ENCODE measurements around the gene NAV2. TPM values are rescaled to one million over a fixed set of nuclear protein-coding genes. Genes with fewer than 3 reads are reported as not detected.

The NAV2 gene
- total RNA-seq, 2 donors from 2014 or later = 21.3 to 45.3 TPM

GRCh38 chr11:20088397-20089225 lies 376.0 kb downstream of the NAV2 start:
- no peaks in the 10 kb centered on the region for H3K4me1 ChIP-seq
- no peak for TF ChIP-seq CTCF (IDR thresholded peaks at IDR 0.05)
- no peak overlapping the region for H3K9ac ChIP-seq (ENCODE audit: low read depth in 2 of 2, low read length in 2 of 2)
- intact Hi-C loops (cut with DNase I) = no loop called here
- H3K9me3 ChIP-seq = no peaks in the 10 kb centered on the region
- H3K4me3 ChIP-seq = no peak overlapping the region
- DNase-seq = no peak
- no peaks in the 10 kb centered on the region for H3K27me3 ChIP-seq
- peaks cover 6% of the 10 kb centered on the region for H3K36me3 ChIP-seq
- no peak overlapping the region for H3K27ac ChIP-seq

DNA sequence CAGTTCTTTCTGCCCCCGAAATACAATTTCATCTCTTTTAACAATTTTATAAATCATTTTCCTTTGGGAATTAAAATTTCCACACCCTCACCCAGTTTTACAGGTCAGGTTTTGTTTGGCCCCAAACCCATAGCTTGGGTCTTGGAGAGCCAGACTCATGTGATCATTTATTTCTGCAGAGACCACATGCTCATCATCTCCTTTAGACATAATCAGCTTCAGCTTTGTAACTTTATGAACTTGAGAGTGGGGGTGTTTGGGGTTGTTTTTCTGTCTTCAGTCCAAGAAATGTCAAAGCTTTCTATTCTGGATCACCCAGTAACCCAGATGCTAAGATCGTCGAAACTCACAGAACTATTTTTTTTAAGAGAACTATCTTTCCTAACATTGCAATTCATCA lies 376.7 kb downstream of the NAV2 start:
- intact Hi-C loops (cut with DNase I) = no loop called here
- Histone ChIP-seq H3K36me3 (peaks cover 6% of the 10 kb centered on the region), H3K4me1 (no peaks in the 10 kb centered on the region), H3K9me3 (no peaks in the 10 kb centered on the region), H3K27me3 (no peaks in the 10 kb centered on the region), H3K27ac (no peak overlapping the region), H3K4me3 (no peak overlapping the region), H3K9ac (ENCODE audit: low read depth in 2 of 2, low read length in 2 of 2) (no peak overlapping the region)
- DNase-seq = no peak
- TF ChIP-seq CTCF (IDR thresholded peaks at IDR 0.05) = no peak

DNA sequence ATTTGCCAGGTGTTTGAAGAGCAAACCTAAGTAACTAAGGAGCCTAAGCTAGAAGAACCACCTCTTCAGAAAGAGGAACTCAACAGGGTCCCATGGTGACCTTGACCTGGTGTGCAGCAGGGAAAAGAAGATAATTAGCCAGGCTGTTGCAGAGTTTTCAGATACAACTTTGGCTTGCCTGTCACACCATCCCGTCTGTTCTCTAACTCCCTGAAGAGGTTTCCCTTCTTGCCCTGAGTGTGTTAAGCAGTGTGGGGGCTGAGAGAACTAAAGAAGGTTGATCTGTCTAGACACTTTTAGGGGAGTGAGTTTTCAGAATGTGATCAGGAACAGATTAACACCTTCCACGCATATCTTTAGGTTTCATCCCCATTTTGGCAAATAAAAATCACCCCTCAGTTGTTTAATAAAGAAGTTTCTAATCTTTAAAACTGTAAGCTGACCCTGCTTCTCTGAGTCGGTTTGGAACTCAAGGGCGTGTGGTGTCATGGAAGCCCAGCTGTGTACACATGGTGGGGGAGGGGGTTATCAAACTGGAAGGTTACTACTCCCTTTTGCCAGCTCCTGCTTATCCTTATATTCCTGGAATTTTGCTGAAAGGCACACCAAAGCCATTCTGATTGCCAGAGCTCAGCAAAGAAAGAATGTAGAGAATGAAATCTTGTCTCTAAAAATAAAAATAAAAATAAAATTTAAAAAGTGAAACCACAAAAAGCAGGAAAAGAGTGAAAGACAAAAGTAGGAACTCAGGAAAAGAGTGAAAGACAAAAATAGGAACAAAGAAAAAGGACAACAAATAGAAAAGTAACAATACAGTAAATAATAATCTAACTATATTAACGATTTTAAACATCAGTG lies 377.4 kb downstream of the NAV2 start:
- Histone ChIP-seq H3K27me3 (no peaks in the 10 kb centered on the region), H3K36me3 (peaks cover 6% of the 10 kb centered on the region), H3K27ac (no peak overlapping the region), H3K9ac (ENCODE audit: low read depth in 2 of 2, low read length in 2 of 2) (no peak overlapping the region), H3K9me3 (no peaks in the 10 kb centered on the region), H3K4me1 (no peaks in the 10 kb centered on the region), H3K4me3 (no peak overlapping the region)
- no peak for DNase-seq
- TF ChIP-seq CTCF (IDR thresholded peaks at IDR 0.05) = no peak
- intact Hi-C loops (cut with DNase I) = no loop called here

DNA sequence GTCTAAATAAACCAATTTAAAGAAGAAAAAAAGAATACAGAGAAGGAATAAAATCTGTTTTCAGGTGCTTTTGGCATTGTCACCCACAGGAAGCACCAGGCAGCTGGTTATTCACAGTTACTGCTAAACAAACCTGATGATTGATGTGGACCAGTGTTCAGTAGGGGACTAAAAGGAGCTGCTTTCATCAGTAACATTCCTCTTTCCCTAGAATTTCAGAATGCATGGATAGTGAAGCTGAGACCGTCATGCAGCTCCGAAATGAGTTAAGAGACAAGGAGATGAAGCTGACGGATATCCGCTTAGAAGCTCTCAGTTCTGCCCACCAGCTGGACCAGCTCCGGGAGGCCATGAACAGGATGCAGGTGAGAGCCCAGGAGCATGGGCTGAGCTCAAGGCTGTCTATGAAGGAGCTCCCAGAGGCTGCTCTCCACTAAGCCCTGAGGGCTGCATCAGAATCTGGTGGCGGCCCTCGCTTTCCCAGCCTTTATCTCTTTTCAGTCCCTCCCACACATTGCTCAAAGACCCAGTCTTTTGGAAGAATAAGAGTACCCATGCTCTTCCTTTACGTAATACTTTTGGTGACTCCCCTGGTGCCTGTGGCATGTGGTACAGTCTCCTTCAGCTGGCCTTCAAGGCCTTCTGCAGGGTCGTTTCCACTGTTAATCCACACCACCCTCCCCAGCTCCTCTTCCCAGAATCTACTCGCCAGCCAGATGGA lies 378.2 kb downstream of the NAV2 start:
- Histone ChIP-seq H3K9me3 (no peaks in the 10 kb centered on the region), H3K9ac (ENCODE audit: low read depth in 2 of 2, low read length in 2 of 2) (no peak overlapping the region), H3K4me1 (no peaks in the 10 kb centered on the region), H3K27ac (no peak overlapping the region), H3K27me3 (no peaks in the 10 kb centered on the region), H3K36me3 (peaks cover 6% of the 10 kb centered on the region), H3K4me3 (no peak overlapping the region)
- DNase-seq = no peak
- TF ChIP-seq CTCF (IDR thresholded peaks at IDR 0.05) = no peak
- intact Hi-C loops (cut with DNase I) = no loop called here

- H3K4me1 ChIP-seq = no peaks in the 10 kb centered on the region
- TF ChIP-seq CTCF (IDR thresholded peaks at IDR 0.05) = no peak
- DNase-seq = no peak
- no peak overlapping the region for H3K9ac ChIP-seq (ENCODE audit: low read depth in 2 of 2, low read length in 2 of 2)
- H3K27me3 ChIP-seq = no peaks in the 10 kb centered on the region
- no peak overlapping the region for H3K4me3 ChIP-seq
- intact Hi-C loops (cut with DNase I) = no loop called here
- no peaks in the 10 kb centered on the region for H3K9me3 ChIP-seq
- no peak overlapping the region for H3K27ac ChIP-seq
- peaks cover 6% of the 10 kb centered on the region for H3K36me3 ChIP-seq
Measured at GRCh38 chr11:20093775-20094174, 381.1 kb downstream of the NAV2 start.

All from colonic mucosa (tissue), 4 donors.